ENCODE data around the gene PTEN.

- TF ChIP-seq EZH2 (IDR thresholded peaks at IDR 0.05; ENCODE audit: borderline replicate concordance) (no peak), EZH2phosphoT487 (IDR thresholded peaks at IDR 0.05; ENCODE audit: low read depth, severe bottlenecking, unreplicated experiment) (no peak)
Measured at GRCh38 chr10:87868277-87868676, 4.9 kb downstream of the PTEN start.

All from hepatocyte (in vitro differentiated cells).